IMR-90 (cell line): Measurements from ENCODE around the gene SYCP3.

Source experiments
- BHLHE40 ChIP-seq: fragments of 150-350 bp; IDR thresholded peaks from 2 replicates; pipeline ENCODE4 v1.6.1; 2016; ENCODE audit warnings: mild to moderate bottlenecking, low read depth, low read length
- CEBPB ChIP-seq: IDR thresholded peaks from 2 replicates; pipeline ENCODE4 v1.6.1; 2012; ENCODE audit warnings: low read depth, low read length, improper control_type of control experiment
- CHD1 ChIP-seq: IDR thresholded peaks from 2 replicates; pipeline ENCODE4 v1.6.1; 2012; ENCODE audit warnings: low read depth, low read length, improper control_type of control experiment
- CTCF ChIP-seq: conservative IDR thresholded peaks from 2 replicates; pipeline ENCODE4 v1.5.1; 2012; ENCODE audit warnings: mild to moderate bottlenecking, low read depth, low read length, improper control_type of control experiment
- ELK1 ChIP-seq: fragments of 150-350 bp; IDR thresholded peaks from 2 replicates; pipeline ENCODE4 v1.6.1; 2016; ENCODE audit warnings: low read depth, mild to moderate bottlenecking, low read length, moderate library complexity, borderline replicate concordance
- MXI1 ChIP-seq: IDR thresholded peaks from 2 replicates; pipeline ENCODE4 v1.6.1; 2012; ENCODE audit warnings: low read depth, mild to moderate bottlenecking, low read length, moderate library complexity, borderline replicate concordance
- NFE2L2 ChIP-seq: fragments of 150-350 bp; IDR thresholded peaks from 2 replicates; pipeline ENCODE4 v1.6.1; 2016; ENCODE audit warnings: low read depth, mild to moderate bottlenecking, low read length
- POLR2A ChIP-seq: IDR thresholded peaks from 2 replicates; pipeline ENCODE4 v1.6.1; 2012; ENCODE audit warnings: mild to moderate bottlenecking, low read depth, low read length
- RFX5 ChIP-seq: IDR thresholded peaks from 2 replicates; pipeline ENCODE4 v1.8.0; 2012; ENCODE audit warnings: low read depth, mild to moderate bottlenecking, low read length, moderate library complexity
- SMC3 ChIP-seq: fragments of 150-350 bp; IDR thresholded peaks from 2 replicates; pipeline ENCODE4 v1.6.1; 2016; ENCODE audit warnings: low read depth, mild to moderate bottlenecking, antibody characterized with exemption, low read length, moderate library complexity

- TF ChIP-seq CTCF = no peak
- TF ChIP-seq CEBPB = no peak
- no peak for TF ChIP-seq POLR2A
- TF ChIP-seq NFE2L2 = no peak
- TF ChIP-seq SMC3 = no peak
- no peak for TF ChIP-seq MXI1
- TF ChIP-seq RFX5 = no peak
- TF ChIP-seq CHD1 = no peak
- no peak for TF ChIP-seq BHLHE40
- TF ChIP-seq ELK1 = no peak
Observed at GRCh38 chr12:101769865-101770264, 30.6 kb upstream of the SYCP3 start.
